ENCODE measurements around the gene ARMC2.

DNA sequence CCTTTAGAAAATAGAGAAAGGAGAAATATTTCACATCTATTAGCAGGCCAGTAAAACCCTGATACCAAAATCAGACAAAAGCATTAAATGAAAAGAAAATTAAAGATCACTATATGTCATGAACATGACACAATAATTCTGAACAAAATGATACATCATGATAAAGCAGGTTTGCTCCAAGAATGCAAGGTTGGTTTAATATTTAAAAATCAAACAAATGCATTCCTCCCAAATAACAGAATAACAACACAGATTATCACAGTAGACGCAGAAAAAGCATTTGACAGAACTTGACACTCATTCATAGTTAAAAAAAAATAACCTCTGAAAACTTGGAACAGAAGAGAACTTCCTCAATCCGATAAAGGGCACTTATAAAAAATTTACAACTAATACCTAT lies 22.9 kb upstream of the ARMC2 start:
- TF ChIP-seq, protein P1, sequence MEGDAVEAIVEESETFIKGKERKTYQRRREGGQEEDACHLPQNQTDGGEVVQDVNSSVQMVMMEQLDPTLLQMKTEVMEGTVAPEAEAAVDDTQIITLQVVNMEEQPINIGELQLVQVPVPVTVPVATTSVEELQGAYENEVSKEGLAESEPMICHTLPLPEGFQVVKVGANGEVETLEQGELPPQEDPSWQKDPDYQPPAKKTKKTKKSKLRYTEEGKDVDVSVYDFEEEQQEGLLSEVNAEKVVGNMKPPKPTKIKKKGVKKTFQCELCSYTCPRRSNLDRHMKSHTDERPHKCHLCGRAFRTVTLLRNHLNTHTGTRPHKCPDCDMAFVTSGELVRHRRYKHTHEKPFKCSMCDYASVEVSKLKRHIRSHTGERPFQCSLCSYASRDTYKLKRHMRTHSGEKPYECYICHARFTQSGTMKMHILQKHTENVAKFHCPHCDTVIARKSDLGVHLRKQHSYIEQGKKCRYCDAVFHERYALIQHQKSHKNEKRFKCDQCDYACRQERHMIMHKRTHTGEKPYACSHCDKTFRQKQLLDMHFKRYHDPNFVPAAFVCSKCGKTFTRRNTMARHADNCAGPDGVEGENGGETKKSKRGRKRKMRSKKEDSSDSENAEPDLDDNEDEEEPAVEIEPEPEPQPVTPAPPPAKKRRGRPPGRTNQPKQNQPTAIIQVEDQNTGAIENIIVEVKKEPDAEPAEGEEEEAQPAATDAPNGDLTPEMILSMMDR (IDR thresholded peaks at IDR 0.05 in 8 of 11, conservative IDR thresholded peaks at IDR 0.05 in 3 of 11) = no peak
- no peak for TF ChIP-seq POLR2AphosphoS5 (IDR thresholded peaks at IDR 0.05)
